ENCODE results near the gene SPATA9. TPM values are rescaled to one million over a fixed set of nuclear protein-coding genes. Genes with fewer than 3 reads are reported as not detected.

Gene SPATA9
- total and polyA plus RNA-seq, 9 of the 15 experiments (the other 6 are each of a cell fraction or from before 2014, with no cell fraction given): 0.16 to 5.5 (median 0.39) TPM; not detected in 3

- no peak for TF ChIP-seq ZFPM2 (CRISPR knock-in tag; IDR thresholded peaks at IDR 0.05)
- TF ChIP-seq, protein P1, sequence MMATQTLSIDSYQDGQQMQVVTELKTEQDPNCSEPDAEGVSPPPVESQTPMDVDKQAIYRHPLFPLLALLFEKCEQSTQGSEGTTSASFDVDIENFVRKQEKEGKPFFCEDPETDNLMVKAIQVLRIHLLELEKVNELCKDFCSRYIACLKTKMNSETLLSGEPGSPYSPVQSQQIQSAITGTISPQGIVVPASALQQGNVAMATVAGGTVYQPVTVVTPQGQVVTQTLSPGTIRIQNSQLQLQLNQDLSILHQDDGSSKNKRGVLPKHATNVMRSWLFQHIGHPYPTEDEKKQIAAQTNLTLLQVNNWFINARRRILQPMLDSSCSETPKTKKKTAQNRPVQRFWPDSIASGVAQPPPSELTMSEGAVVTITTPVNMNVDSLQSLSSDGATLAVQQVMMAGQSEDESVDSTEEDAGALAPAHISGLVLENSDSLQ (IDR thresholded peaks at IDR 0.05): 0 out of 2 replicates have a peak, but pooled peaks have one; percentile 15
- TF ChIP-seq MTA1 (IDR thresholded peaks at IDR 0.05; ENCODE audit: borderline replicate concordance): peak; percentile 54; the same call in 1 of the 2 replicates
- TF ChIP-seq ZNF655 (CRISPR knock-in tag; IDR thresholded peaks at IDR 0.05): no peak
- TF ChIP-seq, protein P2, sequence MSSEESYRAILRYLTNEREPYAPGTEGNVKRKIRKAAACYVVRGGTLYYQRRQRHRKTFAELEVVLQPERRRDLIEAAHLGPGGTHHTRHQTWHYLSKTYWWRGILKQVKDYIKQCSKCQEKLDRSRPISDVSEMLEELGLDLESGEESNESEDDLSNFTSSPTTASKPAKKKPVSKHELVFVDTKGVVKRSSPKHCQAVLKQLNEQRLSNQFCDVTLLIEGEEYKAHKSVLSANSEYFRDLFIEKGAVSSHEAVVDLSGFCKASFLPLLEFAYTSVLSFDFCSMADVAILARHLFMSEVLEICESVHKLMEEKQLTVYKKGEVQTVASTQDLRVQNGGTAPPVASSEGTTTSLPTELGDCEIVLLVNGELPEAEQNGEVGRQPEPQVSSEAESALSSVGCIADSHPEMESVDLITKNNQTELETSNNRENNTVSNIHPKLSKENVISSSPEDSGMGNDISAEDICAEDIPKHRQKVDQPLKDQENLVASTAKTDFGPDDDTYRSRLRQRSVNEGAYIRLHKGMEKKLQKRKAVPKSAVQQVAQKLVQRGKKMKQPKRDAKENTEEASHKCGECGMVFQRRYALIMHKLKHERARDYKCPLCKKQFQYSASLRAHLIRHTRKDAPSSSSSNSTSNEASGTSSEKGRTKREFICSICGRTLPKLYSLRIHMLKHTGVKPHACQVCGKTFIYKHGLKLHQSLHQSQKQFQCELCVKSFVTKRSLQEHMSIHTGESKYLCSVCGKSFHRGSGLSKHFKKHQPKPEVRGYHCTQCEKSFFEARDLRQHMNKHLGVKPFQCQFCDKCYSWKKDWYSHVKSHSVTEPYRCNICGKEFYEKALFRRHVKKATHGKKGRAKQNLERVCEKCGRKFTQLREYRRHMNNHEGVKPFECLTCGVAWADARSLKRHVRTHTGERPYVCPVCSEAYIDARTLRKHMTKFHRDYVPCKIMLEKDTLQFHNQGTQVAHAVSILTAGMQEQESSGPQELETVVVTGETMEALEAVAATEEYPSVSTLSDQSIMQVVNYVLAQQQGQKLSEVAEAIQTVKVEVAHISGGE (CRISPR knock-in tag; IDR thresholded peaks at IDR 0.05): peak in 1 of 3 experiments; percentile 41; a peak in 1 of 6 replicates
- peak; percentile 8 for TF ChIP-seq MEIS2 (IDR thresholded peaks at IDR 0.05; ENCODE audit: partially characterized antibody)
- TF ChIP-seq RBFOX2 (IDR thresholded peaks at IDR 0.05; ENCODE audit: low read depth, low read length): no peak
- 0 out of 2 replicates have a peak, but pooled peaks have one; percentile 38 for TF ChIP-seq ZNF41 (CRISPR knock-in tag; conservative IDR thresholded peaks at IDR 0.05)
- 0 out of 2 replicates have a peak, but pooled peaks have one; percentile 5 for TF ChIP-seq ZNF239 (CRISPR knock-in tag; IDR thresholded peaks at IDR 0.05)
- no peak for TF ChIP-seq ZNF668 (CRISPR knock-in tag; IDR thresholded peaks at IDR 0.05)
- no peak for TF ChIP-seq SP2 (IDR thresholded peaks at IDR 0.05; ENCODE audit: extremely low read depth, low read depth, low read length, poor library complexity, severe bottlenecking)
- peak; percentile 36; the same call in 1 of the 2 replicates for TF ChIP-seq SMARCA5 (IDR thresholded peaks at IDR 0.05)
- TF ChIP-seq TCF7 (IDR thresholded peaks at IDR 0.05; ENCODE audit: borderline replicate concordance): no peak
- TF ChIP-seq MTA3 (IDR thresholded peaks at IDR 0.05; ENCODE audit: borderline replicate concordance): peak; percentile 53
- TF ChIP-seq, protein P3, sequence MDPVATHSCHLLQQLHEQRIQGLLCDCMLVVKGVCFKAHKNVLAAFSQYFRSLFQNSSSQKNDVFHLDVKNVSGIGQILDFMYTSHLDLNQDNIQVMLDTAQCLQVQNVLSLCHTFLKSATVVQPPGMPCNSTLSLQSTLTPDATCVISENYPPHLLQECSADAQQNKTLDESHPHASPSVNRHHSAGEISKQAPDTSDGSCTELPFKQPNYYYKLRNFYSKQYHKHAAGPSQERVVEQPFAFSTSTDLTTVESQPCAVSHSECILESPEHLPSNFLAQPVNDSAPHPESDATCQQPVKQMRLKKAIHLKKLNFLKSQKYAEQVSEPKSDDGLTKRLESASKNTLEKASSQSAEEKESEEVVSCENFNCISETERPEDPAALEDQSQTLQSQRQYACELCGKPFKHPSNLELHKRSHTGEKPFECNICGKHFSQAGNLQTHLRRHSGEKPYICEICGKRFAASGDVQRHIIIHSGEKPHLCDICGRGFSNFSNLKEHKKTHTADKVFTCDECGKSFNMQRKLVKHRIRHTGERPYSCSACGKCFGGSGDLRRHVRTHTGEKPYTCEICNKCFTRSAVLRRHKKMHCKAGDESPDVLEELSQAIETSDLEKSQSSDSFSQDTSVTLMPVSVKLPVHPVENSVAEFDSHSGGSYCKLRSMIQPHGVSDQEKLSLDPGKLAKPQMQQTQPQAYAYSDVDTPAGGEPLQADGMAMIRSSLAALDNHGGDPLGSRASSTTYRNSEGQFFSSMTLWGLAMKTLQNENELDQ (CRISPR knock-in tag; IDR thresholded peaks at IDR 0.05; ENCODE audit: borderline replicate concordance): no peak
- TF ChIP-seq ZNF316 (IDR thresholded peaks at IDR 0.05): peak; percentile 87
- peak; percentile 57; the same call in 1 of the 2 replicates for TF ChIP-seq CTBP1 (IDR thresholded peaks at IDR 0.05; ENCODE audit: borderline replicate concordance)
- TF ChIP-seq IRF1 (CRISPR knock-in tag; IDR thresholded peaks at IDR 0.05; ENCODE audit: borderline replicate concordance): no peak
- no peak for TF ChIP-seq STAT5B (CRISPR knock-in tag; IDR thresholded peaks at IDR 0.05)
Measured at GRCh38 chr5:95723632-95724369, 41.0 kb upstream of the SPATA9 start (continued).
